ENCODE data around the gene CLEC2L.

The CLEC2L gene

DNA sequence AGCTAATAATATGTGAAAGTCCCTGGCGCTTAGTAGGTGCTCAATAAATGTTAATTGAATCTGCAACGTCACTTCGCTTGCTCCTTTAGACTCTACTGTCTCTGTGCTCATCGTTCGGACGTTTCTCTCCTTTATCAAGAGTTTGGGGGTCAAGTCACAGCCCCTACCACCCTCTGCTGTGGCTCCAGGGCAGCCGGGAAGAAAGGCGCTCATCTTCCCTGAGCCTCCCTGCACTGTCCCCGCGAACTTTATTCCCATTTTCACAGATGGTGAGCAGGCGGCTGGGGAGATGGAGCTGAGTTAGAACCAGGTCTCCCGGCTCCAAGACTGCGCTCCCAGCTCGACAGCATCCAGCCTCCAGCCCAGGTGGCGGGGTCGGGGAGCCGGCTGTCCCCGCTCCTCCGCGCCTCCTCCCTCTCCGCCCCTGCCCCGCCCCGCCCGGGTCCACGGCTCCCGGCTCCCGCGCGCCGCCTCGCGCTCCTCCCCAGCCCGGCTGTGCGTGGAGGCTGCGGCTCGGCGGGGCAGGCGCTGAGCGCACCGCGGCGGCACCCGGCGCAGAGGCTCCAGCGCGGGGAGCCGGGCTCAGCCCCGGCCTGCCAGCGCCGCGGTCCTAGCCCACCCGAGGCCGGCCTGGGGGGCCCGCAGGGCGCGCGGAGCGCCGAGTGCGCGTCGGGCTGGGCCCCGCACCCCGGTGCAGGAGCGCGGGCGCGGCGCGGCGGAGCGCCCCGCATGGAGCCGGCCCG lies at the start of gene CLEC2L:
CLEC2L (plus strand) TSS at position 487 of the 743 bp plus-strand sequence; CDS start at position 730, 243 bp downstream.
- DNase-seq (ENCODE audit: low spot score): peak; percentile 4
- ChIA-PET POLR2A (ENCODE audit: low non-redundant PET) (no interaction called here), CTCF (no interaction called here)
- H3K27ac ChIP-seq: no peak within 1 kb of the TSS
- no peak for TF ChIP-seq CTCF (conservative IDR thresholded peaks at IDR 0.05; ENCODE audit: low read depth)

DNA sequence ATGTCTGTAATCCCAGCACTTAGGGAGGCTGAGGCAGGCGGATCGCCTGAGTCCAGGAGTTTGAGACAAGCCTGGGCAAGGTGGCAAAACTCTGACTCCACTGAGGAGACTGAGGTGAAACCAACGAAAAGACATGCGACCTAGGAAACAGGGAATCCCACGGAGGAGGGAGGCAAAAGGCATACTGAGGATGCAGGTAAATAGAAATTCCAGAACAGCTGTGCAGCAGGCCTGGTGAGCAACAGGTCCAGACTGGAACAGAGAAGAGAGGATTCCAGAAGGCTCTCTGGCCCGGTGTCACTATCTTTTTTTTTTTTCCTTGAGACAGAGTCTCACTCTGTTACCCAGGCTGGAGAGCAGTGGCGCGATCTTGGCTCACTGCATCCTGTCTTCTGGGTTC lies 47.3 kb upstream of the CLEC2L start:
- POLR2A ChIA-PET (ENCODE audit: low non-redundant PET): interaction anchor here (0.7 kb wide), 1 partner anchor 496 kb away, joined by 6 read pairs; no protein-coding TSS in a partner anchor
- H3K27ac ChIP-seq: no peak overlapping the region
- TF ChIP-seq CTCF (conservative IDR thresholded peaks at IDR 0.05; ENCODE audit: low read depth): no peak
- CTCF ChIA-PET: no interaction called here
- no peak for DNase-seq (ENCODE audit: low spot score)

DNA sequence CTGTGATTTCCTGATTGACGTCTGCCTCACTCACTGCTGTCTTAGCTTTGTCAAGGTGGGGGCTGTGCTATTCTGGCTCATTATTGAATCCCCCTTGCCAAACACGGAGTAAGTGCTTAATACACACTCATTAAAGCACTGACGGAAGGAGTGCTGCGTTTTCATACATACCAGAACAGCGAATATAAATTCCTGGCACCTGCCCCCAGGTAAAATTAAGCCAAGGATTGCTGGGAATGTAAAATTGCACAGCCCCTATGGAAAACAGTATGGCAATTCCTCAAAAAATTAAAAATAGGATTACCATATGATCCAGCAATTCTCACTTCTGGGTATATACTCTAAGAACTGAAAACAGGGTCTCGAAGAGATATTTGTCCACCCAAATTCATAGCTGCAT lies 46.6 kb upstream of the CLEC2L start:
- POLR2A ChIA-PET (ENCODE audit: low non-redundant PET): no interaction called here

DNA sequence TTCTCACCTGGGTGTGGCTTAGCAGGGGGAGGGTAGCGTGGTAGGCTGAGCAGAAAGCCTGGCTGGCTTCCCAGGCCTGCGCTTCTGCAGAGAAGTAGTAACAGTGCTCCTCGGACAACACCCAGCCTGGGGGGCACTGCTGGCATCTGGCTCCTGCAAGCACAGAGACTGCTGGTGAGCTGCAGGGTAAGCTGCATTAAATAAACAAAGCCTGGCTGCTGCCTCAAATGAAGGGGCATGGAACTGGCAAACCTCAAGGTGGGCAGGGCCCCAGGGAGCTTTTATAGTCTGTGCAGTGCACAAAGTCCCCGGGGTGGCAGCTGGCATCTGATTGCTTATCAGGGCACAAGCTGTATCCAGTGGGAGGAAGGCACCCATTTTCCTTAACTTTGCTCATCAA lies 43.9 kb upstream of the CLEC2L start:
- peak overlapping the region; percentile 56 for H3K27ac ChIP-seq
- no peak for TF ChIP-seq CTCF (conservative IDR thresholded peaks at IDR 0.05; ENCODE audit: low read depth)
- POLR2A ChIA-PET (ENCODE audit: low non-redundant PET): no interaction called here
- CTCF ChIA-PET: no interaction called here
- no peak for DNase-seq (ENCODE audit: low spot score)

More for the DNA sequence above, 46.6 kb upstream of the CLEC2L start:
- no peak overlapping the region for H3K27ac ChIP-seq
- DNase-seq (ENCODE audit: low spot score): no peak
- no peak for TF ChIP-seq CTCF (conservative IDR thresholded peaks at IDR 0.05; ENCODE audit: low read depth)
- CTCF ChIA-PET: no interaction called here

- no peak overlapping the region for H3K27ac ChIP-seq
- TF ChIP-seq CTCF (conservative IDR thresholded peaks at IDR 0.05; ENCODE audit: low read depth): no peak
- DNase-seq (ENCODE audit: low spot score): no peak
- ChIA-PET CTCF (no interaction called here), POLR2A (ENCODE audit: low non-redundant PET) (no interaction called here)
These were observed 42.1 kb upstream of the CLEC2L start for GRCh38 chr7:139481364-139481763.

DNA sequence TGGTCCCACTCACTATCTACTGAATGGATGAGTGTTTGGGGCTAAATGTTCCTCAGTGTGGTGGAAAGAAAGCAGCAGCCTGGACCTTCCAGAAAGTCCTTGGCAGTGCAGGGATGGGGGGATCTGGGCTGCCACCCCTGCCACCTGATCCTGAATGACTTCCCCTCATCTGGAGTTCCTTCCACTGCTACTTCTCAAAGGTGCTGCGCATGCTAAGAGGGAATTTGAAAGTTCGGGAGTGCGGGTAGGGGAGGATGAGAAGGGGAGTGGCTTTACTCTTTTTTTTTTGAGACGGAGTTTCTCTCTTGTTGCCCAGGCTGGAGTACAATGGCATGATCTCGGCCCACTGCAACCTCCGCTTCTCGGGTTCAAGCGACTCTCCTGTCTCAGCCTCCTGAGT lies 41.4 kb upstream of the CLEC2L start:
- no peak for DNase-seq (ENCODE audit: low spot score)
- ChIA-PET POLR2A (ENCODE audit: low non-redundant PET) (no interaction called here), CTCF (interaction anchor here (0.6 kb wide), 1 partner anchor 57 kb away, joined by 3 read pairs; no protein-coding TSS in a partner anchor)
- no peak for TF ChIP-seq CTCF (conservative IDR thresholded peaks at IDR 0.05; ENCODE audit: low read depth)
- no peak overlapping the region for H3K27ac ChIP-seq

Data from RWPE1 (cell line).